Kidney (tissue), 14 donors: ENCODE results near the gene SP100. TPM values are rescaled to one million over a fixed set of nuclear protein-coding genes. Genes with fewer than 3 reads are reported as not detected.
A peak's percentile ranks its signal among the peaks of the same experiment; 100 is the strongest.
"Not testable (repeated sequence)": the region's sequence is repeated elsewhere in the genome, so short reads cannot be mapped to it uniquely, and the experiment has no call there.

Experiments
- DNase-seq, 5 donors: peaks; one replicate each; pipeline ENCODE4 v3.0.0-alpha.2; 2013 to 2020
- FAIRE-seq: peaks from 2 replicates; lab custom pipeline; 2012; peaks lifted over from hg19 to GRCh38; lab: Jason Lieb, UNC
- H3K27ac ChIP-seq, 2 donors: one replicate each; pipeline ENCODE4 v1.7.0; 2013; ENCODE audit warnings: low read depth in 2 of 2, low read length in 2 of 2, inconsistent platforms in 1 of 2
- H3K27me3 ChIP-seq: one replicate; pipeline ENCODE4 v1.7.1; 2013; ENCODE audit warnings: low read length, inconsistent platforms; ENCODE audit not compliant: control insufficient read depth, insufficient read depth
- H3K36me3 ChIP-seq, 3 donors: one replicate each; pipeline versions ENCODE4 v1.7.0 to v1.7.1; 2013; ENCODE audit warnings: low read length in 3 of 3, control low read depth in 1 of 3, inconsistent platforms in 1 of 3; ENCODE audit not compliant: insufficient read depth in 3 of 3, control insufficient read depth in 2 of 3
- H3K4me1 ChIP-seq, 3 donors: one replicate each; pipeline versions ENCODE4 v1.7.0 to v1.7.1; 2013; ENCODE audit warnings: low read length in 3 of 3, inconsistent platforms in 1 of 3, low read depth in 1 of 3; ENCODE audit not compliant: control insufficient read depth in 2 of 3, insufficient read depth in 2 of 3
- H3K4me3 ChIP-seq, 3 donors: one replicate each; pipeline versions ENCODE4 v1.7.0 to v1.8.1; 2013; ENCODE audit warnings: low read length in 3 of 3, control low read depth in 1 of 3, inconsistent platforms in 1 of 3
- H3K9ac ChIP-seq, 3 donors: one replicate each; pipeline versions ENCODE4 v1.7.0 to v1.7.1; 2013; ENCODE audit warnings: low read length in 3 of 3, control low read depth in 1 of 3, inconsistent platforms in 1 of 3
- H3K9me3 ChIP-seq, 3 donors: one replicate each; pipeline versions ENCODE4 v1.7.0 to v1.7.1; 2013; ENCODE audit warnings: low read length in 3 of 3, control low read depth in 1 of 3, inconsistent platforms in 1 of 3; ENCODE audit not compliant: control insufficient read depth in 2 of 3, insufficient read depth in 1 of 3
- intact Hi-C: fragments of 100-400 bp; cut with DNase I; formaldehyde crosslinking; loops from one replicate; pipeline ENCODE4 v1.11.1; 2022
- polyA plus RNA-seq: library from polyadenylated mRNA; stranded (reverse); fragments of 350-450 nt; fragmentation: Illumina TruSeq; extraction: RNeasy Lipid Tissue Mini Kit (QIAGEN cat#74804); gene quantifications from one replicate; pipeline ENCODE4 v1.2.3, GENCODE V29; 2014; ENCODE audit warnings: low read depth, low replicate concordance; ENCODE audit not compliant: insufficient read depth
- total RNA-seq: library from RNA; stranded (reverse); fragmentation: NEBNext Ultra II Directional; extraction: Animal tissue kit (Norgen Biotek cat#: 25700); gene quantifications from one replicate; pipeline ENCODE4 v1.2.1, GENCODE V29; 2021
- TF ChIP-seq, protein P1 (sequence below): IDR thresholded peaks from 3 replicates; pipeline ENCODE4 v1.5.1; 2012; ENCODE audit warnings: mild to moderate bottlenecking, moderate library complexity, borderline replicate concordance; ENCODE audit not compliant: insufficient read depth; ENCODE audit errors: extremely low read depth
- donor health status: control.
- donor health status: control.
- donor health status: control.
- donor health status: control.
- donor health status: control.
- donor health status: DM: yes; HTN: yes; CAD: no.
- donor health status: Normal renal cell carcinoma (clear cell type).

SP100 gene
- total and polyA plus RNA-seq, 2 donors from 2014 or later, result 35.7 to 118 TPM

DNA sequence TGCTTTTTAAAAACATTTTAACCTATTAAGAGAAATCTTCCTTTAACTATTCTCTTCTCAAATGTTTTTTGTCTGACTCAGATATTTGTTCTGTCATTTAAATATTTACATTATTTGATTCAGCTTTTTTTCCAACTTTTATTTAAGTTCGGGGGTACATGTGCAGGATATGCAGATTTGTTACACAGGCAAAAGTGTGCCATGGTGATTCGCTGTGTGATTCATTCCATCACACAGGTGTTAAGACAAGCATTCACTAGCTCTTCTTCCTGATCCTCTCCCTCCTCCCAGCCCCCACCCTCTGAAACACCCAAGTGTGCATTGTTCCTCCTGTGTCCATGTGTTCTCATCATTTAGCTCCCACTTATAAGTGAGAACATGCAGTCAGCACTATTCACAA, 19.4 kb downstream of the SP100 start:
- H3K9me3 ChIP-seq, result no peaks in the 10 kb centered on the region
- H3K9ac ChIP-seq, result no peak overlapping the region
- no peak for DNase-seq
- peaks cover 0 to 2% (median 2%) of the 10 kb centered on the region in 3 donors for H3K4me1 ChIP-seq
- H3K27me3 ChIP-seq, result no peaks in the 10 kb centered on the region
- no peak overlapping the region for H3K4me3 ChIP-seq
- TF ChIP-seq, protein P1, sequence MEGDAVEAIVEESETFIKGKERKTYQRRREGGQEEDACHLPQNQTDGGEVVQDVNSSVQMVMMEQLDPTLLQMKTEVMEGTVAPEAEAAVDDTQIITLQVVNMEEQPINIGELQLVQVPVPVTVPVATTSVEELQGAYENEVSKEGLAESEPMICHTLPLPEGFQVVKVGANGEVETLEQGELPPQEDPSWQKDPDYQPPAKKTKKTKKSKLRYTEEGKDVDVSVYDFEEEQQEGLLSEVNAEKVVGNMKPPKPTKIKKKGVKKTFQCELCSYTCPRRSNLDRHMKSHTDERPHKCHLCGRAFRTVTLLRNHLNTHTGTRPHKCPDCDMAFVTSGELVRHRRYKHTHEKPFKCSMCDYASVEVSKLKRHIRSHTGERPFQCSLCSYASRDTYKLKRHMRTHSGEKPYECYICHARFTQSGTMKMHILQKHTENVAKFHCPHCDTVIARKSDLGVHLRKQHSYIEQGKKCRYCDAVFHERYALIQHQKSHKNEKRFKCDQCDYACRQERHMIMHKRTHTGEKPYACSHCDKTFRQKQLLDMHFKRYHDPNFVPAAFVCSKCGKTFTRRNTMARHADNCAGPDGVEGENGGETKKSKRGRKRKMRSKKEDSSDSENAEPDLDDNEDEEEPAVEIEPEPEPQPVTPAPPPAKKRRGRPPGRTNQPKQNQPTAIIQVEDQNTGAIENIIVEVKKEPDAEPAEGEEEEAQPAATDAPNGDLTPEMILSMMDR, result no peak
- peaks cover 0 to 5% (median 2%) of the 10 kb centered on the region in 3 donors for H3K36me3 ChIP-seq
- H3K27ac ChIP-seq, result no peak overlapping the region
- intact Hi-C loops, result no loop called here
- FAIRE-seq, result no peak

DNA sequence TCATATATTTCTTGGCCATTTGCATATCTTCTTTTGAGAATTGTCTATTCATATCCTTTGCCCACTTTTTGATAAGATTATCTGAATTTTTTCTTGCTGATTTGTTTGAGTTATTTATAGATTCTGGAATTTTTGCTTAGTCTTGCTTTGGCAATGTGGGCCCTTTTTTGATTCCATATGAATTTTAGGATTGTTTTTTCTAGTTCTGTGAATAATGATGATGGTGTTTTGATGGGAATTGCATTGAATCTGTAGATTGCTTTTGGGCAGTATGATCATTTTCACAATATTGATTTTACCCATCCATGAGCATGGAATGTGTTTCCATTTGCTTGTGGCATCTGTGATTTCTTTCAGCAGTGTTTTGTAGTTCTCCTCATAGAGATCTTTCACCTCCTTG, 23.1 kb downstream of the SP100 start:
- FAIRE-seq, H3K36me3 ChIP-seq, H3K27me3 ChIP-seq, H3K4me1 ChIP-seq, DNase-seq, H3K9me3 ChIP-seq, H3K27ac ChIP-seq, H3K9ac ChIP-seq, H3K4me3 ChIP-seq, intact Hi-C loops: not testable (repeated sequence)

GRCh38 chr2:230439590-230439989, 23.6 kb downstream of the SP100 start:
- H3K4me1 ChIP-seq, result peaks cover 0 to 3% (median 2%) of the 10 kb centered on the region in 3 donors
- intact Hi-C loops, result no loop called here
- TF ChIP-seq, protein P1, result no peak
- H3K9ac ChIP-seq, result no peak overlapping the region
- no peaks in the 10 kb centered on the region for H3K9me3 ChIP-seq
- no peaks in the 10 kb centered on the region for H3K27me3 ChIP-seq
- H3K27ac ChIP-seq, result no peak overlapping the region
- FAIRE-seq, result no peak
- no peak overlapping the region for H3K4me3 ChIP-seq
- DNase-seq, result no peak
- H3K36me3 ChIP-seq, result peaks cover under 1 to 7% (median 6%) of the 10 kb centered on the region in 3 donors

DNA sequence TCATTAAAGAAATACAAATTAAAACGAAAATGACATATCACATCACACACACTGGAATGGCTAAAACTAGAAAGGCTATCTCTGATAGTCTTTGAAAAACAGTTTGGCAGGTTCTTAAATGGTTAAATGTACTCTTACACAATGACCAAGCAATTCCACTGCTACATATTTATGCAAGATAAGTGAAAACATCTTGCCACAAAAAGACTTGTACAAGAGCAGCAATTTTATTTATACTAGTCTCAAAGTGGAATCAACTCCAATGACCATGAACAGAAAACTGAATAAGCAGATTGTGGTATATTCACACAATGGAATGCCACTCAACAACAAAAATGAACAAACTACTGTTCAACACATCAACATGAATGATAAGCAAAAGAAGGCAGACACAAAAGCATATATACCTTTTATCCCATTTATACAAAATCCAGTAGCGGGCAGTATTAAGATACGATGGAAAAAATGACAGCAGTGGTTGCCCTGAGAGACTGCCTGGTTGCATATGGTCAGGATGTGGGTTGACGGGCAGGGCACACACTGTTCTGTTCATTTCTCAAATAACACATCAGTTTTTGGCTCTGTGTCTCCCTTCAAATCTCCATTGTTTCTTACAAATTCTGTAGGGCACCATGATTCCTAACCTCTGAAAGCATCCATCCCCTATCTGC, 25.4 kb downstream of the SP100 start:
- no peak overlapping the region for H3K9ac ChIP-seq
- H3K9me3 ChIP-seq, result no peaks in the 10 kb centered on the region
- no peak for FAIRE-seq
- H3K27ac ChIP-seq, result no peak overlapping the region
- H3K4me3 ChIP-seq, result no peak overlapping the region
- TF ChIP-seq, protein P1, result no peak
- H3K36me3 ChIP-seq, result peaks cover 2 to 9% (median 6%) of the 10 kb centered on the region in 3 donors
- peak in 1 of 5 donors; percentile 45 for DNase-seq
- H3K27me3 ChIP-seq, result no peaks in the 10 kb centered on the region
- peaks cover 0 to 3% (median 2%) of the 10 kb centered on the region in 3 donors for H3K4me1 ChIP-seq
- intact Hi-C loops, result no loop called here
